Muscle of leg (tissue), 11 donors: ENCODE measurements around the gene RBM33. TPM values are rescaled to one million over a fixed set of nuclear protein-coding genes. Genes with fewer than 3 reads are reported as not detected.

Experiments used
- DNase-seq: peaks from one replicate; pipeline ENCODE4 v3.0.0; 2013
- H3K27ac ChIP-seq: one replicate; pipeline ENCODE4 v1.5.1; 2013; ENCODE audit warnings: mild to moderate bottlenecking, low read length, control low read depth
- H3K27me3 ChIP-seq: one replicate; pipeline ENCODE4 v1.6.1; 2013; ENCODE audit warnings: low read length; ENCODE audit not compliant: control insufficient read depth, insufficient read depth
- H3K36me3 ChIP-seq: one replicate; pipeline ENCODE4 v1.6.1; 2013; ENCODE audit warnings: low read length; ENCODE audit not compliant: control insufficient read depth, insufficient read depth
- H3K4me1 ChIP-seq: one replicate; pipeline ENCODE4 v1.6.1; 2013; ENCODE audit warnings: low read length; ENCODE audit not compliant: control insufficient read depth, insufficient read depth
- H3K4me3 ChIP-seq: one replicate; pipeline ENCODE4 v1.5.1; 2013; ENCODE audit warnings: low read length, control low read depth
- H3K9me3 ChIP-seq: replicated peaks from 2 replicates; pipeline ENCODE4 v1.6.1; 2013; ENCODE audit warnings: low read depth, low read length; ENCODE audit not compliant: control insufficient read depth
- WGBS: methylation state at CpG from one replicate; pipeline ENCODE4 v1.1.5; 2013; ENCODE audit warnings: missing lambda C conversion rate; ENCODE audit not compliant: insufficient coverage; 5-methylcytosine and 5-hydroxymethylcytosine counted together
- polyA plus RNA-seq, 8 donors: library from polyadenylated mRNA; unstranded; fragments of 120-200 nt; gene quantifications; one replicate each; pipeline versions ENCODE4 v1.2.1 to v1.2.3, GENCODE V29; 2013; ENCODE audit warnings: inconsistent platforms in 1 of 8, low replicate concordance in 1 of 8; ENCODE audit not compliant: insufficient read length in 8 of 8, insufficient read depth in 1 of 8
- total RNA-seq: library from RNA; stranded (reverse); fragments of 120-200 nt; gene quantifications from one replicate; pipeline ENCODE4 v1.2.4, GENCODE V29; 2013

Gene RBM33
- total and polyA plus RNA-seq, 9 donors, result 18.3 to 46.2 (median 25.6) TPM

DNA sequence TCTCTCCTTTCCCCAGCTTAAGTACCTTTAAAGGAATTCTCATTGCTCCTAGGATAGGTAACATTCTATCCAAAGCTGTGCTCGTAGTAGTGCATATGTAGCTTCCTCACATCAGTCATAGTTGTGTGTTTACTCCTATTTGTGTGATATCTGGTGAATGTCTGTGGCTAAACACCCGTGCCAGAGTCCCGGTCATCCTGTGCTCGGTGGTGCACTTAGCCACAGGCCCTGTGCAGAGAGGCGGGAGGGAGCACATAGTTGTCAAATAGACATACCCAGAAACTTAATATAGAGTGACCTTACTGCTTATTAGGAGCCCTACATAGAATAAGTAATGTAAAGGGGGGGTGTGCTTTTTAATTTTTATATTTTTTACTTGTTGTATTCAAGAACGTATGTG is 76.6 kb downstream of the RBM33 start:
- Histone ChIP-seq H3K4me1 (no peaks in the 10 kb centered on the region), H3K36me3 (peaks cover 17% of the 10 kb centered on the region)

DNA sequence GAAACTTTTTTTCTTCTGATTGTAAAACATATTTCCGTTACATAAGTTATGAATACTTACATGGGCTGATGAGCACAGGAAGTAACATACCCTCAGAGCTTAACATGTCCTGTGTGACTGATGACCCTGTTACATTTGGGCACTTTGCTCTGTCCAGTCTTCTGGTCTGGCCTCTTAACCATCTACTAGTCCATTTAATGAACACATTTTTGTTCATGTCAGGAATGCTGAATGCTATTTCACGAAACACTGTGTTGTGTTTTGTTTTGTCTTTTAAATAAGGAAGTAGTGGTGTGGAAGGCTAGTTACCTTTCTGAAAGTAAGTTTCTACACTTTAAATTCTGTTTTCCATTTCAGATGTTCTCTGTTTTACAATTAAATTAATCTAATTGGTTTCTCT is 77.7 kb downstream of the RBM33 start:
- Histone ChIP-seq H3K9me3 (no peaks in the 10 kb centered on the region), H3K4me1 (no peaks in the 10 kb centered on the region), H3K36me3 (peaks cover 13% of the 10 kb centered on the region), H3K27me3 (no peaks in the 10 kb centered on the region), H3K27ac (no peak overlapping the region), H3K4me3 (no peak overlapping the region)
- DNase-seq, result no peak
- WGBS, result no CpG with 5 or more reads among the region's 2 CpGs

More for the DNA sequence above, 76.6 kb downstream of the RBM33 start:
- H3K4me3 ChIP-seq, result no peak overlapping the region
- no CpG with 5 or more reads among the region's 6 CpGs for WGBS
- H3K9me3 ChIP-seq, result no peaks in the 10 kb centered on the region
- no peak for DNase-seq
- no peak overlapping the region for H3K27ac ChIP-seq
- no peaks in the 10 kb centered on the region for H3K27me3 ChIP-seq

DNA sequence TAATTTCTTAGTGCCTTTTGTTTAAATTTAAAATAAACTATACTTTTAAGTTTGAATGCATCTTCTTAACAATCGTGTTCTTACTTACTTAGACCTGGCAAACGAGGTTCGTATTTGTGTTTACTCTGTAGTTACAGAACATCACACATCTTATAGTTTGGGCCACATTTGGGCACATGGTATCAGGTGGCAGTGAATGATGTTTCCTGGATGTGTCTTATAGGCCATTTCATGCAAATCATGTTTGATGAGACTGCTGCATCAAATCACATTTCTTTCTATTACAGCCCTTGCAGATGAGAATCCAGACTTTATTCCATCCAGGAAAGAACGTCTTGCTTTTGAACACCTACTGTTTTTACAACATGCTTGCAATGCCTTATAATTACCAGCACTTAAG is 78.5 kb downstream of the RBM33 start:
- no peaks in the 10 kb centered on the region for H3K27me3 ChIP-seq
- no peaks in the 10 kb centered on the region for H3K4me1 ChIP-seq
- H3K9me3 ChIP-seq, result no peaks in the 10 kb centered on the region
- DNase-seq, result no peak
- no CpG with 5 or more reads among the region's 4 CpGs for WGBS
- H3K36me3 ChIP-seq, result peaks cover 10% of the 10 kb centered on the region
- H3K27ac ChIP-seq, result no peak overlapping the region
- H3K4me3 ChIP-seq, result no peak overlapping the region

DNA sequence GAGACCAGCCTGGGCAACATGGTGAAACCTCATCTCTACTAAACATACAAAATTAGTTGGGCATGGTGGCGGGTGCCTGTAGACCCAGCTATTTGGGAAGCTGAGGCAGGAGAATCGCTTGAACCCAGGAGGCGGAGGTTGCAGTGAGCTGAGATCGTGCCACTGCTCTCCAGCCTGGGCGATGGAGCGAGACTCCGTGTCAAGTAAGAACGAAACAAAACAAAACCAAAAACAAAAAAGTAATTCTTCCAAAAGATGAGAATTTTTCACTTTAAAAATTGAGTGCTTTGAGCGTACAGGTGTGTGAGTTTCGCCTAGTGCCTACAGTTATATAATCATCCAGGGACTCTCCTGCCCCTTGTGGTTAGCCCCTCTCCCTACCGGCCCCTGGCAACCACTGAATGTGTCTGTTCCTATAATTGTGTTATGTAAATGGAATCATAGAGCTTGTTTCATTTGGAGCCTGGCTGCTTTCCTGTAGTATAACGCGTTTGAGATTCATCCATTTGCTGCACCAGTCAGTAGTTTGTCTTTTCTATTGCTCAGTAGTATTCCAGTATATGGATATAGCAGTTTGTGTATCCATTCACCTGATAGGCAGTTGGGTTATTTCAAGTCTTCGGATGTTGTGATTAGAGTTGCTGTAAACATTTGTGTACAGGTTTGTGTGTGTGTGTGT is 80.0 kb downstream of the RBM33 start:
- WGBS, result 88% methylated on average over 4 of the region's 14 CpGs

DNA sequence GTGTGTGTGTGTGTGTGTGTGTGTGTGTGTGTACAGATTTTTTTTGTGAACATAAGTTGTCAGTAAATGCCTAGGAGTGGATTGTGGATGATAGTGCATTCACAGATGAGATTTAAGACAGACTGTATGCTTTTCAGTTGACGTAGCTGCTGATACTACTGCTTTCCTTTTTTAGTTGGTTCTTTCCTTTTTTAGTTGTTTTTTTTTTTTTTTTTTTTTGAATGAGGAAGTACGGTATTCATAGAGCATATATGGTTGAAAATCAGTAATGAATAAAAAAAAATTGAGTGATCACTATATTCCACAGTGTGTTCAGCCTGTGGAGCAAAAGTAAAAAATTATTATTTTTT is 80.5 kb downstream of the RBM33 start:
- Histone ChIP-seq H3K9me3 (no peaks in the 10 kb centered on the region), H3K4me3 (no peak overlapping the region), H3K27me3 (no peaks in the 10 kb centered on the region), H3K4me1 (no peaks in the 10 kb centered on the region), H3K36me3 (peaks cover 21% of the 10 kb centered on the region), H3K27ac (no peak overlapping the region)
- DNase-seq, result no peak
- WGBS, result no CpG with 5 or more reads among the region's 2 CpGs

More for the DNA sequence above, 80.0 kb downstream of the RBM33 start:
- no peak overlapping the region for H3K4me3 ChIP-seq
- no peak for DNase-seq
- H3K36me3 ChIP-seq, result peaks cover 21% of the 10 kb centered on the region
- H3K4me1 ChIP-seq, result no peaks in the 10 kb centered on the region
- no peaks in the 10 kb centered on the region for H3K27me3 ChIP-seq
- H3K27ac ChIP-seq, result no peak overlapping the region
- H3K9me3 ChIP-seq, result no peaks in the 10 kb centered on the region

DNA sequence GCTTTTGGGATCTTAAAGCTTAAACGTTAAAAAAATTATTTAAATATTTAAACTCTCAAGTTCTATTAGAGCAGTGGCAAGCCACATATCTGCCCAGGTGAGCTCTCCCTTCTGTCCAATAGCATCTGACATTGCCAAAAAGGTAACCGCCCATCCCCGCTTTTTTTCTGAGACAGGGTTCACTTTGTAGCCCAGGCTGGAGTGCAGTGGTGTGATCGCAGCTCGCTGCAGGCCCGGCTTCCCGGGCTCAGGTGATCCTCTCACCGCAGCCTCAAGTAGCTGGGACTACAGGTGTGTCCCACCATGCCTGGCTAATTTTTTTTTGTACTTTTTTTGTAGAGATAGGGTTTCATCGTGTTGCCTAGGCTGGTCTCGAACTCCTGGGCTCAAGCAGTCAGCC is 83.2 kb downstream of the RBM33 start:
- peaks cover 17% of the 10 kb centered on the region for H3K36me3 ChIP-seq
- H3K27ac ChIP-seq, result no peak overlapping the region
- H3K4me1 ChIP-seq, result no peaks in the 10 kb centered on the region
- 95% methylated on average over 9 of the region's 10 CpGs for WGBS
- H3K9me3 ChIP-seq, result no peaks in the 10 kb centered on the region
- no peak for DNase-seq
- no peaks in the 10 kb centered on the region for H3K27me3 ChIP-seq
- no peak overlapping the region for H3K4me3 ChIP-seq

DNA sequence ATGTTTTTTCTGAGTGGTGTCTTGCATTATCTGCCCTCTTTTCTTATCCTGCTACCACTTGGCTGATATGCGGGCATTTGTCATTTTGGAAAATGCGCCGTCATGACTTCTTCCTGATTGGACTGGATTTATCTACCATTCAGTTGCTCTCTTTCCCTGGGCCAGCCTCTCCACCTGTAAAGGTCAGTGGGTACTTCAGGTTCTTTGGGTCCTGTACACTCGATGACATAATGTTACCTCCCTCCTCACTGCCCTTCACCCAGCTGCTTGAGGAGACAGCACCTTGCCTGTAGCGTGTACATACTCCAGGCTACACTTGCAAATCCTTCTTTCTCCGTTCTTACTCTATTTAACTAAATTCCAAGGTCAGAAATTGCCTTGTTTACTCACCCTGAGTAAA is 83.7 kb downstream of the RBM33 start:
- no peak overlapping the region for H3K4me3 ChIP-seq
- H3K4me1 ChIP-seq, result no peaks in the 10 kb centered on the region
- 94% methylated on average over 5 of the region's 6 CpGs for WGBS
- no peak overlapping the region for H3K27ac ChIP-seq
- H3K27me3 ChIP-seq, result no peaks in the 10 kb centered on the region
- peaks cover 17% of the 10 kb centered on the region for H3K36me3 ChIP-seq
- H3K9me3 ChIP-seq, result no peaks in the 10 kb centered on the region
- no peak for DNase-seq

DNA sequence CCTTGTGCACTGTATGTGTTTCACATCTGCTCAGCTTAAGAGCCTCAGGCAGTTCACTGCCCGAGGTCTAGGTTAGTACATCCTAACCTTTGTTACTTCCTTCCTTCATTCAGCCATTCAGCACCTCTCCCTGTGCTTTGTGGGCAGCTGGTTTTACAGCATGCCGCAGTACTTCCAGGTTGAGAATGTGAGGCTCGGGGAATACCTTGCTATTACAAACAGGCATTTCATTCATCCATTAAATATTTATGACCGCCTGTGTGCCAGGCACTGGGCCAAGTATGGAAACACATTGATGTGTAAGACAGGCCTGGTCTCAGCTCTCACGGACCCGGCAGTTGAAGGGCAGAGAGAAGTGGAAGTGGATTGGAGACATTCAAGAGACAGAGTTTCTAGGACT is 85.4 kb downstream of the RBM33 start:
- peak; percentile 37 for DNase-seq
- H3K4me3 ChIP-seq, result no peak overlapping the region
- H3K27me3 ChIP-seq, result no peaks in the 10 kb centered on the region
- no peaks in the 10 kb centered on the region for H3K9me3 ChIP-seq
- 35% methylated on average over 3 of the region's 6 CpGs for WGBS
- H3K27ac ChIP-seq, result no peak overlapping the region
- no peaks in the 10 kb centered on the region for H3K4me1 ChIP-seq
- H3K36me3 ChIP-seq, result peaks cover 12% of the 10 kb centered on the region

DNA sequence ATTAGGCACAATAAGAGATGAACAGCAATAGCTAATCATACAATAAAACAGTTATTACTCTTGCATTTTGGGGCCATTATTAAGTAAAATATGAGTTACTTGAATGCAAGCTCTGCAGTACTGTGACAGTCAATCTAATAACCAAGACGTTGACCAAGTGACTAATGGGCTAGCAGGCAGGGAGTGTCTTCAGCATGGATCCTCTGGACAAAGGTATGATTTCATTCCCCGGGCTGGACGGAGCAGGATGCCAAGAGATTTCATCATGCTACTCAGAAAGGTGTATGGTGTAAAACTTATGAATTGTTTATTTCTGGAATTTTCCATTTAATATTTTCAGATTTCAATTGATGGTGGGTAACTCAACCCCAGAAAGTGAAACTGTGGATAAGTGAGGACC is 86.9 kb downstream of the RBM33 start:
- Histone ChIP-seq H3K9me3 (no peaks in the 10 kb centered on the region), H3K4me1 (no peaks in the 10 kb centered on the region), H3K27me3 (no peaks in the 10 kb centered on the region), H3K36me3 (peaks cover 12% of the 10 kb centered on the region), H3K4me3 (no peak overlapping the region), H3K27ac (no peak overlapping the region)
- DNase-seq, result no peak
- 39% methylated on average over 2 of the region's 3 CpGs for WGBS

DNA sequence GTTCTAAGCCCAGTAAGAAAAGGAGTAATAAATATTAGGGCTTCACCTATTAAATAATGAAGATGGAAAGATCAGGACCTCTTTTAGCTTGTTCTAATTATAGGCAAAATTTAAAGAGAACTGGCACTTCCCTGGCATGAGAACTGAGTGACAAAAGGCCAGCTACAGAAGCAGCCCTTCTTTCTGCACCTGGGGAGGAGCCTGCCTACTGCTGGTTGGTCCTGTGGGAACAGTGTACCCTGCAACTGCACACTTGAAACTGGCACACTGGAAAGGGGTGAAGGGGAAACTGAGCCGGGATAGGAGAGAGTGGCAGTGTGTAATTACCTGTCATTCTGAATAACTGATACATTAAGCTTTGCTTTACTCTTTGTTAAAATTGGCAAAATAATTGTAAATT is 87.4 kb downstream of the RBM33 start:
- Histone ChIP-seq H3K27ac (no peak overlapping the region), H3K36me3 (peaks cover 12% of the 10 kb centered on the region), H3K27me3 (no peaks in the 10 kb centered on the region), H3K9me3 (no peaks in the 10 kb centered on the region), H3K4me3 (no peak overlapping the region), H3K4me1 (no peaks in the 10 kb centered on the region)
- WGBS, result no CpG with 5 or more reads among the region's 1 CpG
- no peak for DNase-seq

DNA sequence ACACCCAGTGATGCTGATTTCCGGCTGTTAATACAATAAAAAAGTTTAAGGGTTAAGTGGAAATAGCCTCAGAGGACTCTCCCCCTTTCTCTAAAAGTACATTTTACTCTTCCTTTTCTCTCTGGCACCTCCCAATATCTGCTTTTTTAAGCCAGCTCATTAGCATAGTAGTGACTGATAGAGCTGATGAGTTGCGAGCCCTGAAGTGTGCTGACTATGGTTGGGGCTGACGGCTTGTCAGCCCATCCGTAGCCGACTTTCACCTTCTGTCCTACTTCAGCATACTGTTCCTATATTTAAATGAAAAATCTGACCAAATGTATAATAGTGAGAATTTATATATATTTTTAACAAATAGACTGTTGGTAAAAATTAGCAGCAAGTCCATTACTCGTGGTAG is 87.8 kb downstream of the RBM33 start:
- H3K36me3 ChIP-seq, result peaks cover 13% of the 10 kb centered on the region
- no peak for DNase-seq
- WGBS, result 67% methylated on average over 1 of the region's 6 CpGs
- H3K27me3 ChIP-seq, result no peaks in the 10 kb centered on the region
- no peaks in the 10 kb centered on the region for H3K4me1 ChIP-seq
- H3K27ac ChIP-seq, result no peak overlapping the region
- H3K4me3 ChIP-seq, result no peak overlapping the region
- H3K9me3 ChIP-seq, result no peaks in the 10 kb centered on the region
